PC-3 (cell line): Measurements from ENCODE around the gene FZR1.

Experiments used
- CTCF ChIP-seq: fragments of 300-600 bp; sonication (generic); conservative IDR thresholded peaks from 2 replicates; pipeline ENCODE4 v1.5.1; 2017; ENCODE audit warnings: antibody characterized with exemption, low read depth, mild to moderate bottlenecking, low read length
- EZH2 ChIP-seq: fragments of 300-600 bp; sonication (generic); IDR thresholded peaks from one replicate; pipeline ENCODE4 v1.6.1; 2017; ENCODE audit warnings: antibody characterized with exemption, mild to moderate bottlenecking, low read length; ENCODE audit not compliant: unreplicated experiment

DNA sequence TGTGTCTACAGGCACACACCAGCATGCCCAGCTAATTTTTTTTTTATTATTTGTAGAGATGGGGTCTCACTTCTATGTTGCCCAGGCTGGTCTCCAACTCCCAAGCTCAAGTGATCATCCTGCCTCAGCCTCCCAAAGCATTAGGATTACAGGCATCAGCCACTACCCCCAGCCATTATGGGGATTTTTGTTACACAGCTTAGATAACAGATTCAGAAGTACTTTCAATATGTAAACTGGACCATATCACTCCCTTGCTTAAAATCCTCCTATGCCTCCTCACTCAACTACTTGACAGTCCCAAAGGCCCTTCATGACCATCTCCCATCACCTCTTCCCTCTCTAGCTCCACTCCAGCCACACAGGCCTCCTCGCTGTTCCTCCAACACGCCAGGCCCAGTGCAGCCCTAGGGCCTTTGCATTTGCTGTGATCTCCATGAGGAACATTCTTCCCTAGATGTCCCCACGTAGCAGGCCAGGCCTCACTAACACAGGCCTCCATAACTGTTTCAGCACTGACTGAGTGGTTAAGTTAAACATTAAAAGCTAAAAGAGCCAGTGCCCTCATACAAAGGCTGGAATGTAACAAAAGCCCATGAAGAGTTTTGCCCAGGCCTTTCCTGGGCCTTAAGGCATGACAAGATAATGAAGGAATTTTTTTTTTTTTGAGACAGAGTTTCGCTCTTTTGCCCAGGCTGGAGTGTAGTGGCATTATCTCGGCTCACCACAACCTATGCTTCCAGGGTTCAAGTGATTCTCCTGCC lies 8.2 kb upstream of the FZR1 start:
- no peak for TF ChIP-seq CTCF
- no peak for TF ChIP-seq EZH2
